ENCODE data around the gene VIPAS39.

- TF ChIP-seq, protein P1, sequence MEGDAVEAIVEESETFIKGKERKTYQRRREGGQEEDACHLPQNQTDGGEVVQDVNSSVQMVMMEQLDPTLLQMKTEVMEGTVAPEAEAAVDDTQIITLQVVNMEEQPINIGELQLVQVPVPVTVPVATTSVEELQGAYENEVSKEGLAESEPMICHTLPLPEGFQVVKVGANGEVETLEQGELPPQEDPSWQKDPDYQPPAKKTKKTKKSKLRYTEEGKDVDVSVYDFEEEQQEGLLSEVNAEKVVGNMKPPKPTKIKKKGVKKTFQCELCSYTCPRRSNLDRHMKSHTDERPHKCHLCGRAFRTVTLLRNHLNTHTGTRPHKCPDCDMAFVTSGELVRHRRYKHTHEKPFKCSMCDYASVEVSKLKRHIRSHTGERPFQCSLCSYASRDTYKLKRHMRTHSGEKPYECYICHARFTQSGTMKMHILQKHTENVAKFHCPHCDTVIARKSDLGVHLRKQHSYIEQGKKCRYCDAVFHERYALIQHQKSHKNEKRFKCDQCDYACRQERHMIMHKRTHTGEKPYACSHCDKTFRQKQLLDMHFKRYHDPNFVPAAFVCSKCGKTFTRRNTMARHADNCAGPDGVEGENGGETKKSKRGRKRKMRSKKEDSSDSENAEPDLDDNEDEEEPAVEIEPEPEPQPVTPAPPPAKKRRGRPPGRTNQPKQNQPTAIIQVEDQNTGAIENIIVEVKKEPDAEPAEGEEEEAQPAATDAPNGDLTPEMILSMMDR (IDR thresholded peaks at IDR 0.05; ENCODE audit: insufficient read depth, low read length, poor library complexity, severe bottlenecking) = no peak
- no peak for TF ChIP-seq EZH2phosphoT487 (conservative IDR thresholded peaks at IDR 0.05; ENCODE audit: low read length)
Measured at GRCh38 chr14:77376771-77377501, 80.5 kb downstream of the VIPAS39 start, which contains the start of the genes SAMD15 and TMED8.

Data from SU-DHL-6 (cell line).